ENCODE measurements around the gene RNF31.

Gene RNF31

GRCh38 chr14:24135584-24135833 lies 11.8 kb upstream of the RNF31 start:
- Histone ChIP-seq H3K27ac (ENCODE audit: low read length) (peak overlapping the region; percentile 29; the same call in 1 of the 2 replicates), H3K9me2 (replicated peaks; ENCODE audit: insufficient read depth, low read length) (no peaks in the 10 kb centered on the region), H3K36me3 (replicated peaks; ENCODE audit: insufficient read depth, low read length) (0 out of 2 replicates have a peak, but pooled peaks cover 2% of the 10 kb centered on the region), H3K79me2 (ENCODE audit: low read length) (peaks cover 40% of the 10 kb centered on the region), H2AFZ (ENCODE audit: low read length) (peak overlapping the region; percentile 81), H3F3A (ENCODE audit: insufficient read depth, low read length) (0 out of 2 replicates have a peak, but pooled peaks cover 2% of the 10 kb centered on the region), H3K9me3 (replicated peaks; ENCODE audit: insufficient read depth, low read length) (no peaks in the 10 kb centered on the region), H4K20me1 (ENCODE audit: insufficient read depth, low read length) (no peaks in the 10 kb centered on the region), H3K4me1 (ENCODE audit: low read length) (peaks cover 11% of the 10 kb centered on the region; the same call in 1 of the 2 replicates), H3K9ac (ENCODE audit: low read length) (peak overlapping the region; percentile 45; the same call in 1 of the 2 replicates), H3K4me2 (ENCODE audit: low read depth, low read length) (peak overlapping the region; percentile 77), H3K27me3 (replicated peaks; ENCODE audit: insufficient read depth, low read length) (no peaks in the 10 kb centered on the region), H3K4me3 (ENCODE audit: low read length) (peak overlapping the region; percentile 64)
- no peak for DNase-seq
- TF ChIP-seq EZH2phosphoT487 (IDR thresholded peaks at IDR 0.05; ENCODE audit: low read length) (no peak), EZH2 (optimal IDR thresholded peaks at IDR 0.05; ENCODE audit: low read depth, low read length) (no peak), CTCF (IDR thresholded peaks at IDR 0.05; ENCODE audit: low read length) (no peak)

GRCh38 chr14:24135834-24136683 lies 11.2 kb upstream of the RNF31 start, which contains the start of gene PSME1:
TSS of gene PSME1 (plus strand) at chr14:24136194. CDS start at chr14:24136263, 69 bp downstream.
- 0 out of 2 replicates have a peak, but pooled peaks cover 2% of the 10 kb centered on the region for H3F3A ChIP-seq (ENCODE audit: insufficient read depth, low read length)
- 0 out of 2 replicates have a peak, but pooled peaks cover 2% of the 10 kb centered on the region for H3K36me3 ChIP-seq (replicated peaks; ENCODE audit: insufficient read depth, low read length)
- no peaks in the 10 kb centered on the region for H3K9me3 ChIP-seq (replicated peaks; ENCODE audit: insufficient read depth, low read length)
- no peaks in the 10 kb centered on the region for H3K9me2 ChIP-seq (replicated peaks; ENCODE audit: insufficient read depth, low read length)
- H3K4me1 ChIP-seq (ENCODE audit: low read length), result peaks cover 11% of the 10 kb centered on the region; the same call in 1 of the 2 replicates
- H3K4me3 ChIP-seq (ENCODE audit: low read length), result peak within 1 kb of the TSS; percentile 74
- H2AFZ ChIP-seq (ENCODE audit: low read length), result peak within 1 kb of the TSS; percentile 81
- TF ChIP-seq EZH2 (optimal IDR thresholded peaks at IDR 0.05; ENCODE audit: low read depth, low read length) (no peak), EZH2phosphoT487 (IDR thresholded peaks at IDR 0.05; ENCODE audit: low read length) (no peak), CTCF (IDR thresholded peaks at IDR 0.05; ENCODE audit: low read length) (no peak)
- H3K79me2 ChIP-seq (ENCODE audit: low read length), result peaks cover 43% of the 10 kb centered on the region
- H3K4me2 ChIP-seq (ENCODE audit: low read depth, low read length), result peak within 1 kb of the TSS; percentile 77
- peak; percentile 76 for DNase-seq
- H3K27ac ChIP-seq (ENCODE audit: low read length), result peak within 1 kb of the TSS; percentile 35; the same call in 1 of the 2 replicates
- peak within 1 kb of the TSS; percentile 81 for H3K9ac ChIP-seq (ENCODE audit: low read length)
- no peaks in the 10 kb centered on the region for H4K20me1 ChIP-seq (ENCODE audit: insufficient read depth, low read length)
- H3K27me3 ChIP-seq (replicated peaks; ENCODE audit: insufficient read depth, low read length), result no peaks in the 10 kb centered on the region

GRCh38 chr14:24136684-24137528 lies 10.4 kb upstream of the RNF31 start:
- DNase-seq, result no peak
- TF ChIP-seq EZH2phosphoT487 (IDR thresholded peaks at IDR 0.05; ENCODE audit: low read length) (no peak), CTCF (IDR thresholded peaks at IDR 0.05; ENCODE audit: low read length) (no peak), EZH2 (optimal IDR thresholded peaks at IDR 0.05; ENCODE audit: low read depth, low read length) (no peak)
- H3K79me2 ChIP-seq (ENCODE audit: low read length), result peaks cover 43% of the 10 kb centered on the region
- no peaks in the 10 kb centered on the region for H3K9me2 ChIP-seq (replicated peaks; ENCODE audit: insufficient read depth, low read length)
- H3K27ac ChIP-seq (ENCODE audit: low read length), result peak overlapping the region; percentile 35; the same call in 1 of the 2 replicates
- 0 out of 2 replicates have a peak, but pooled peaks cover 2% of the 10 kb centered on the region for H3K36me3 ChIP-seq (replicated peaks; ENCODE audit: insufficient read depth, low read length)
- peaks cover 5% of the 10 kb centered on the region for H3F3A ChIP-seq (ENCODE audit: insufficient read depth, low read length)
- H3K4me2 ChIP-seq (ENCODE audit: low read depth, low read length), result peak overlapping the region; percentile 76
- peak overlapping the region; percentile 74 for H3K4me3 ChIP-seq (ENCODE audit: low read length)
- peaks cover 11% of the 10 kb centered on the region; the same call in 1 of the 2 replicates for H3K4me1 ChIP-seq (ENCODE audit: low read length)
- H3K27me3 ChIP-seq (replicated peaks; ENCODE audit: insufficient read depth, low read length), result no peaks in the 10 kb centered on the region
- no peak overlapping the region for H2AFZ ChIP-seq (ENCODE audit: low read length)
- no peaks in the 10 kb centered on the region for H4K20me1 ChIP-seq (ENCODE audit: insufficient read depth, low read length)
- H3K9me3 ChIP-seq (replicated peaks; ENCODE audit: insufficient read depth, low read length), result no peaks in the 10 kb centered on the region
- H3K9ac ChIP-seq (ENCODE audit: low read length), result peak overlapping the region; percentile 81; the same call in 1 of the 2 replicates
